ENCODE results near the gene SPON1. TPM values are rescaled to one million over a fixed set of nuclear protein-coding genes. Genes with fewer than 3 reads are reported as not detected.

SPON1 gene
- total RNA-seq, 2 experiments from 2014 or later: 2.1 to 2.2 TPM

DNA sequence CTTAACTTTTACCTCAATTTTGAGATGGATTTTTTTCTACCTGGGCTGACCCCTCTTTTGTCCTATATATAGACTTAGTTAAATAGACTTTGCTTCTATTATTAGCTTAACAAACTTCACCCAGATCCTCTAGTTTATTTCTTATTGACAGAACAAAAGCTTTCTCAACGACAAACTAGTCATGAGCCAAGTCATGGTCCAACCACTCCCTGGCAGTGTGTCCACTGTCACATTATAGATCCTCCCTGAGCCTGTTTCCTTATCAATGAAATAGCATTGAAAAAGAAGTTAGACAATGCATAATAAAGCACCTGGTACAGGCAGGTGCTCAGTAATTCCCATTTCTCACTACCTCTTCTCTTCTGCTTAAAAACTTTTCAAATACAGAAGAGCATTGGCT lies 155.1 kb downstream of the SPON1 start:
- intact Hi-C loops (cut with DNase I, micrococcal nuclease): no loop called here
- POLR2A ChIA-PET: no interaction called here
- H3K4me1 ChIP-seq (ENCODE audit: insufficient read depth, low read length): peaks cover 4% of the 10 kb centered on the region
- H3K36me3 ChIP-seq (ENCODE audit: insufficient read depth, low read length): no peaks in the 10 kb centered on the region
- no peak overlapping the region for H3K27ac ChIP-seq (ENCODE audit: low read depth in 1 of 2, low read length in 2 of 2)
- H3K36me3 Mint-ChIP-seq (ENCODE audit: low read depth): peaks cover 7% of the 10 kb centered on the region
- H3K4me1 Mint-ChIP-seq (ENCODE audit: low read depth): peaks cover 14% of the 10 kb centered on the region
- no peak overlapping the region for H3K27ac Mint-ChIP-seq
- H3K4me3 Mint-ChIP-seq: no peak overlapping the region
- H3K9me3 Mint-ChIP-seq: no peaks in the 10 kb centered on the region
- TF ChIP-seq, protein P1, sequence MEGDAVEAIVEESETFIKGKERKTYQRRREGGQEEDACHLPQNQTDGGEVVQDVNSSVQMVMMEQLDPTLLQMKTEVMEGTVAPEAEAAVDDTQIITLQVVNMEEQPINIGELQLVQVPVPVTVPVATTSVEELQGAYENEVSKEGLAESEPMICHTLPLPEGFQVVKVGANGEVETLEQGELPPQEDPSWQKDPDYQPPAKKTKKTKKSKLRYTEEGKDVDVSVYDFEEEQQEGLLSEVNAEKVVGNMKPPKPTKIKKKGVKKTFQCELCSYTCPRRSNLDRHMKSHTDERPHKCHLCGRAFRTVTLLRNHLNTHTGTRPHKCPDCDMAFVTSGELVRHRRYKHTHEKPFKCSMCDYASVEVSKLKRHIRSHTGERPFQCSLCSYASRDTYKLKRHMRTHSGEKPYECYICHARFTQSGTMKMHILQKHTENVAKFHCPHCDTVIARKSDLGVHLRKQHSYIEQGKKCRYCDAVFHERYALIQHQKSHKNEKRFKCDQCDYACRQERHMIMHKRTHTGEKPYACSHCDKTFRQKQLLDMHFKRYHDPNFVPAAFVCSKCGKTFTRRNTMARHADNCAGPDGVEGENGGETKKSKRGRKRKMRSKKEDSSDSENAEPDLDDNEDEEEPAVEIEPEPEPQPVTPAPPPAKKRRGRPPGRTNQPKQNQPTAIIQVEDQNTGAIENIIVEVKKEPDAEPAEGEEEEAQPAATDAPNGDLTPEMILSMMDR (IDR thresholded peaks at IDR 0.05): no peak
- no peaks in the 10 kb centered on the region for H3K27me3 ChIP-seq (ENCODE audit: control insufficient read depth in 1 of 2, insufficient read depth in 2 of 2, low read length in 2 of 2)
- DNase-seq: no peak
- no peaks in the 10 kb centered on the region for H3K27me3 Mint-ChIP-seq
- H3K4me3 ChIP-seq (ENCODE audit: low read length): no peak overlapping the region
- H3K9me3 ChIP-seq (ENCODE audit: control insufficient read depth in 1 of 2, insufficient read depth in 1 of 2, low read length in 2 of 2): no peaks in the 10 kb centered on the region
- CTCF ChIA-PET: no interaction called here
- ATAC-seq (ENCODE audit: poor library complexity): no peak

DNA sequence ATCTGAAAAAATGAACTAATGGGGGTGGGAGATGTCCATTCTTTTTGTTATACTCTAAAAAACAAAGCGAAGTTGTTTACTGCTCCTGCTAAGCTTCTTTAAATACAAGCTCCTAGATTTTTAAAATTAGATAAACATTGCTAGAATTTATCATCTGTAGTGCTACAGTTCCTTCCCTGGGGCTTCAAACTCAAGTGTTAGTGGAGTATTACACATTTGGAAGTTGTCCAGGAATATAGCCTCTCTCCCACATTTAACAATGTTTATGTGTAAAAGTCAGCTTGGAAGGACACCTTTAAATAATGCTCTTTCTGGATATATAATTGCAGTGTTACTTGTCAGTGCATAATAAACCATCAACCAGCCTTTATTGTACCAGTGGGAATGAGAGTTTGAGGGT lies 155.5 kb downstream of the SPON1 start:
- TF ChIP-seq, protein P1 (IDR thresholded peaks at IDR 0.05): no peak
- H3K4me1 ChIP-seq (ENCODE audit: insufficient read depth, low read length): peaks cover 4% of the 10 kb centered on the region
- no peaks in the 10 kb centered on the region for H3K27me3 ChIP-seq (ENCODE audit: control insufficient read depth in 1 of 2, insufficient read depth in 2 of 2, low read length in 2 of 2)
- no peaks in the 10 kb centered on the region for H3K27me3 Mint-ChIP-seq
- no peak overlapping the region for H3K4me3 ChIP-seq (ENCODE audit: low read length)
- CTCF ChIA-PET: no interaction called here
- DNase-seq (no peak), ATAC-seq (ENCODE audit: poor library complexity) (no peak)
- no peak overlapping the region for H3K27ac ChIP-seq (ENCODE audit: low read depth in 1 of 2, low read length in 2 of 2)
- H3K36me3 Mint-ChIP-seq (ENCODE audit: low read depth): peaks cover 10% of the 10 kb centered on the region
- POLR2A ChIA-PET: no interaction called here
- H3K27ac Mint-ChIP-seq: no peak overlapping the region
- no peaks in the 10 kb centered on the region for H3K9me3 Mint-ChIP-seq
- no peak overlapping the region for H3K4me3 Mint-ChIP-seq
- H3K9me3 ChIP-seq (ENCODE audit: control insufficient read depth in 1 of 2, insufficient read depth in 1 of 2, low read length in 2 of 2): no peaks in the 10 kb centered on the region
- H3K4me1 Mint-ChIP-seq (ENCODE audit: low read depth): peaks cover 14% of the 10 kb centered on the region
- no peaks in the 10 kb centered on the region for H3K36me3 ChIP-seq (ENCODE audit: insufficient read depth, low read length)
- intact Hi-C loops (cut with DNase I, micrococcal nuclease): no loop called here

DNA sequence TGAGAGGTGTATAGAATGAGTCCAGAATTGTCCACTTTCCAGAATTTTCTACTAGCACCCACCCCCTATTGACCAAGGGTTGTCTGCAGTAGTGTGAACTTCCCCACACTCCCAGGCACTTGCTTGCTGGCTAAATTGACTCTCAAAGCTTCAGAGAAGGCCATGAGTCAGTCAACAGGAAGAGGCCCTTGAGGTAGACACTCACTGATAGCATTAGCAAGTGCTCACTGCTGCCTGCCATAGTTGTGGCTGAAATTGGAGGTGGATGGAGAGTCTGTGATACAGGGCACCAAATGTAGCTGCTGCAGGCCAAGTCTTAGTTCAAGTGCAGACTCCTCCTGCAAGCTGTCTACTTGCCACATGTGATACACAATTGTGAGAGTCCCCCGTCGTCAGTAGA lies 156.8 kb downstream of the SPON1 start:
- peaks cover 4% of the 10 kb centered on the region for H3K4me1 ChIP-seq (ENCODE audit: insufficient read depth, low read length)
- no peak overlapping the region for H3K4me3 Mint-ChIP-seq
- H3K36me3 Mint-ChIP-seq (ENCODE audit: low read depth): peaks cover 23% of the 10 kb centered on the region
- no peaks in the 10 kb centered on the region for H3K27me3 ChIP-seq (ENCODE audit: control insufficient read depth in 1 of 2, insufficient read depth in 2 of 2, low read length in 2 of 2)
- intact Hi-C loops (cut with DNase I, micrococcal nuclease): no loop called here
- no peaks in the 10 kb centered on the region for H3K9me3 Mint-ChIP-seq
- no peak for ATAC-seq (ENCODE audit: poor library complexity)
- DNase-seq: peak in 3 of 14 experiments; percentile 4 to 35 (median 8)
- CTCF ChIA-PET: no interaction called here
- POLR2A ChIA-PET: no interaction called here
- no peak overlapping the region for H3K27ac ChIP-seq (ENCODE audit: low read depth in 1 of 2, low read length in 2 of 2)
- TF ChIP-seq, protein P1 (IDR thresholded peaks at IDR 0.05): no peak
- H3K4me3 ChIP-seq (ENCODE audit: low read length): no peak overlapping the region
- H3K36me3 ChIP-seq (ENCODE audit: insufficient read depth, low read length): no peaks in the 10 kb centered on the region
- no peaks in the 10 kb centered on the region for H3K9me3 ChIP-seq (ENCODE audit: control insufficient read depth in 1 of 2, insufficient read depth in 1 of 2, low read length in 2 of 2)
- H3K27ac Mint-ChIP-seq: no peak overlapping the region
- peaks cover 11% of the 10 kb centered on the region for H3K4me1 Mint-ChIP-seq (ENCODE audit: low read depth)
- H3K27me3 Mint-ChIP-seq: no peaks in the 10 kb centered on the region
